PFSK-1 (cell line): ENCODE results near the gene FGD4.

Experiments used
- FOXP2 ChIP-seq: optimal IDR thresholded peaks from 2 replicates; pipeline ENCODE3; 2011; ENCODE audit warnings: borderline replicate concordance, control low read depth, inconsistent platforms; ENCODE audit not compliant: insufficient read depth; ENCODE audit errors: extremely low read length, extremely low read depth
- POLR2AphosphoS5 ChIP-seq: IDR thresholded peaks from 2 replicates; pipeline ENCODE4 v1.6.1; 2012; ENCODE audit warnings: low read depth, mild to moderate bottlenecking, control low read depth, low read length, moderate library complexity
- SIN3A ChIP-seq: IDR thresholded peaks from 2 replicates; pipeline ENCODE4 v1.6.1; 2012; ENCODE audit warnings: mild to moderate bottlenecking, low read length, moderate library complexity, borderline replicate concordance; ENCODE audit not compliant: insufficient read depth
- TAF1 ChIP-seq: IDR thresholded peaks from 2 replicates; pipeline ENCODE4 v1.6.1; 2012; ENCODE audit warnings: low read length, control low read depth, borderline replicate concordance; ENCODE audit not compliant: insufficient read depth
- TF ChIP-seq, protein P1 (sequence below), 2 experiments: IDR thresholded peaks; 2 replicates each; pipeline versions ENCODE4 v1.6.1 to v1.8.0; 2011 to 2012; ENCODE audit warnings: low read depth in 2 of 2, low read length in 2 of 2, control low read depth in 1 of 2, inconsistent platforms in 1 of 2, mild to moderate bottlenecking in 1 of 2, moderate library complexity in 1 of 2; ENCODE audit not compliant: insufficient read depth in 1 of 2

Gene FGD4

DNA sequence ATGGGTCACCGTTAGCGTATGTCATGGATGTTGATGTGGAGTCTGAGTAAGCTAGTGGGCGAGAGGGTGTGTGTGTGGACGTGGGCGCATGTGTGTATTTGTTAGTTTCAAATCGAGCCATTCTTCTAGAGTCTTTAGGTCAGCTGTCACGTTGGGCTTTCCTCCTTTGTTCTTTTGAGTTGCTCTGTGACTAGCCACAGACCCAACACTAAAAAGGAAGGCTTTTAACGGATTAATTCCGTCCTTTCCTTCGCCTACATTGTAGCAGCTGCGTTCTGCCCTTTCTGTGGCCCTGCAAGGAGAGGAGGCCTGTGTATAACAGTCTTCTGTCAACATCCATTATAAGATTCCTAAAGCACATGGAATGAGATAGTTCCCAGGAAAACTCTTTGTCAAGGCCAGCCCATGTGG, 162.6 kb downstream of the FGD4 start:
- TF ChIP-seq POLR2AphosphoS5 (no peak), TAF1 (no peak), SIN3A (no peak), FOXP2 (no peak)
- TF ChIP-seq, protein P1, sequence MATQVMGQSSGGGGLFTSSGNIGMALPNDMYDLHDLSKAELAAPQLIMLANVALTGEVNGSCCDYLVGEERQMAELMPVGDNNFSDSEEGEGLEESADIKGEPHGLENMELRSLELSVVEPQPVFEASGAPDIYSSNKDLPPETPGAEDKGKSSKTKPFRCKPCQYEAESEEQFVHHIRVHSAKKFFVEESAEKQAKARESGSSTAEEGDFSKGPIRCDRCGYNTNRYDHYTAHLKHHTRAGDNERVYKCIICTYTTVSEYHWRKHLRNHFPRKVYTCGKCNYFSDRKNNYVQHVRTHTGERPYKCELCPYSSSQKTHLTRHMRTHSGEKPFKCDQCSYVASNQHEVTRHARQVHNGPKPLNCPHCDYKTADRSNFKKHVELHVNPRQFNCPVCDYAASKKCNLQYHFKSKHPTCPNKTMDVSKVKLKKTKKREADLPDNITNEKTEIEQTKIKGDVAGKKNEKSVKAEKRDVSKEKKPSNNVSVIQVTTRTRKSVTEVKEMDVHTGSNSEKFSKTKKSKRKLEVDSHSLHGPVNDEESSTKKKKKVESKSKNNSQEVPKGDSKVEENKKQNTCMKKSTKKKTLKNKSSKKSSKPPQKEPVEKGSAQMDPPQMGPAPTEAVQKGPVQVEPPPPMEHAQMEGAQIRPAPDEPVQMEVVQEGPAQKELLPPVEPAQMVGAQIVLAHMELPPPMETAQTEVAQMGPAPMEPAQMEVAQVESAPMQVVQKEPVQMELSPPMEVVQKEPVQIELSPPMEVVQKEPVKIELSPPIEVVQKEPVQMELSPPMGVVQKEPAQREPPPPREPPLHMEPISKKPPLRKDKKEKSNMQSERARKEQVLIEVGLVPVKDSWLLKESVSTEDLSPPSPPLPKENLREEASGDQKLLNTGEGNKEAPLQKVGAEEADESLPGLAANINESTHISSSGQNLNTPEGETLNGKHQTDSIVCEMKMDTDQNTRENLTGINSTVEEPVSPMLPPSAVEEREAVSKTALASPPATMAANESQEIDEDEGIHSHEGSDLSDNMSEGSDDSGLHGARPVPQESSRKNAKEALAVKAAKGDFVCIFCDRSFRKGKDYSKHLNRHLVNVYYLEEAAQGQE (IDR thresholded peaks at IDR 0.05; ENCODE audit: insufficient read depth in 1 of 2, low read depth in 2 of 2, low read length in 2 of 2) = no peak

DNA sequence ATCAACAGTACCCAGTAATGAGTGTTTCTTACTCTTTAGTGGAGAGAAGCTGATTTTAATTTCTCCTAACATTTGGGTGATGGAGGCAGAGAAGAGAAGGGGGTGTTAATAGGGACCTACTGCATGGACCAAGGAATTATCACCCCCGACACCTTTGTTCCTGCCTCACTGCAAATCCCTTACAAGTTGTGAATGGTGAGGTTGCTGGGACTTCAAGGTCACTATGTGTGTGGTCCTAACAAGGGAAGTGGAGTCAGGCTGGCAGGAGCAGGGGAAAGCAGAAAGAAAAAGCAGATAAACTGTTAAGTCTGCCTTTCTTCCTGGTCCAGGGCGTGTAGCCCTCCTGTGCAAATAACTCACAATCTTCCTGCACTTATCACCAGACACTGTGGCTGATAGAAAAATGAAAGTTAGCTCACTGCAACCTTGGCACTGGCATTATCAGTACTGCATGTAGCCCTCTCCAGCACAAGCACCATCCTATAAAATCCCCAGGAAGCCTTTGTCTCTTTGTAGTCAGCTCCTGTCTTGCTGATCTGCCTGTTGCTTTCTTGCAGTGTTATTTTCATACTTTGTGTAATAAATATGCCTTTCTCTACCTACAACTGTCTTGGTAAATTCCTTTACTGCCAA, 167.4 kb downstream of the FGD4 start:
- TF ChIP-seq FOXP2 (no peak), SIN3A (no peak), TAF1 (no peak)

- TF ChIP-seq TAF1 = no peak
- TF ChIP-seq, protein P1 (IDR thresholded peaks at IDR 0.05; ENCODE audit: insufficient read depth in 1 of 2, low read depth in 2 of 2, low read length in 2 of 2) = no peak
- no peak for TF ChIP-seq POLR2AphosphoS5
- no peak for TF ChIP-seq SIN3A
- TF ChIP-seq FOXP2 = no peak
Observed at GRCh38 chr12:32567296-32567674, 167.9 kb downstream of the FGD4 start.

DNA sequence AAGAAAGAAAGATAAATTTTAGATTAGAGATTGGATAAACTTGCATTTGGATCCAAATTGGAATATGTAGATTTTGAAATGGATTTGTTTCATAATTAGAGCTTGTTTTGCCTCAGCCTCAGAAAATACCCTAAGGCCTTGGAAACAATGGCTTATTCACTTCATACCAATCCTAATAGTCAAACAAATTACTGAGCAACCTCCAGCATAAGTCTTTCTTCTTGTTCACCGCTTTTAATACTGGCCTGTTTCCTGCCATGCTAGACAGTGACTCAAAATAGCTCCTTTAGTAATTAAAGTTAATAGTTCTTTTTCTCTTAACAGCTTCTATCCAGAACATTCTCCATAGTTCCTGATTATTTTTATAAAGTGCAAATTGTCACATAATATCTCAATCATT, 168.9 kb downstream of the FGD4 start:
- TF ChIP-seq TAF1 = no peak
- TF ChIP-seq SIN3A = no peak
- TF ChIP-seq, protein P1 (IDR thresholded peaks at IDR 0.05; ENCODE audit: insufficient read depth in 1 of 2, low read depth in 2 of 2, low read length in 2 of 2) = no peak
- TF ChIP-seq POLR2AphosphoS5 = no peak
- TF ChIP-seq FOXP2 = no peak

DNA sequence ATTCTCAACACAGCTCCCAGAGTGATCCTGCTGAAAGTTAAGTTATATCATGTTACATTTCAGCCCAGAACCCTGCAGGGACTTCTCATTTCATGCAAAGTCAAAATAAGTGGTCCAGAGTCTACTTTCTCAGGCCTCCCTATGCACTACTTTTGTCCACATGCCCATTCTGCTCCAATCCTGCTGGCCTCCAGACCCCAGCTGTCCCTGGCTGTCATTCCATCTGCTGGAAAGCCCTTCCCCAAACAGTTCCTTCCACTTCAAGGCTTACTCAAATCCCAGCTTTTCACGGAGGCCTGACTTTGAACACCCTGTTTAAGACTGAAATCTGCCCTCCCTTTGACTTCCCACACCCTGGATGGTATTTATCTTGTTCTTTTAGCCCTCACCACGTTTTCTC, 169.9 kb downstream of the FGD4 start:
- TF ChIP-seq SIN3A (no peak), POLR2AphosphoS5 (no peak), TAF1 (no peak), FOXP2 (no peak)
- TF ChIP-seq, protein P1 (IDR thresholded peaks at IDR 0.05; ENCODE audit: insufficient read depth in 1 of 2, low read depth in 2 of 2, low read length in 2 of 2) = no peak
